Measurements from ENCODE around the gene LECT2.

- TF ChIP-seq CTCF (IDR thresholded peaks at IDR 0.05) (no peak), POLR2AphosphoS5 (IDR thresholded peaks at IDR 0.05) (no peak), POLR2A (IDR thresholded peaks at IDR 0.05) (no peak)
Observed at GRCh38 chr5:135930029-135930948, 24.5 kb downstream of the LECT2 start.
